IPS-NIHi11 (cell line): ENCODE data around the gene CYSRT1.
"Not testable (repeated sequence)": the region's sequence is repeated elsewhere in the genome, so short reads cannot be mapped to it uniquely, and the experiment has no call there.

ENCODE experiments used
- DNase-seq: peaks from one replicate; pipeline ENCODE4 v3.0.0; 2012; ENCODE audit warnings: mixed read lengths, low spot score

The CYSRT1 gene

GRCh38 chr9:137237759-137238726 lies 13.1 kb downstream of the CYSRT1 start:
- no peak for DNase-seq

GRCh38 chr9:137239541-137240200 lies 14.7 kb downstream of the CYSRT1 start:
- not testable (repeated sequence) for DNase-seq

DNA sequence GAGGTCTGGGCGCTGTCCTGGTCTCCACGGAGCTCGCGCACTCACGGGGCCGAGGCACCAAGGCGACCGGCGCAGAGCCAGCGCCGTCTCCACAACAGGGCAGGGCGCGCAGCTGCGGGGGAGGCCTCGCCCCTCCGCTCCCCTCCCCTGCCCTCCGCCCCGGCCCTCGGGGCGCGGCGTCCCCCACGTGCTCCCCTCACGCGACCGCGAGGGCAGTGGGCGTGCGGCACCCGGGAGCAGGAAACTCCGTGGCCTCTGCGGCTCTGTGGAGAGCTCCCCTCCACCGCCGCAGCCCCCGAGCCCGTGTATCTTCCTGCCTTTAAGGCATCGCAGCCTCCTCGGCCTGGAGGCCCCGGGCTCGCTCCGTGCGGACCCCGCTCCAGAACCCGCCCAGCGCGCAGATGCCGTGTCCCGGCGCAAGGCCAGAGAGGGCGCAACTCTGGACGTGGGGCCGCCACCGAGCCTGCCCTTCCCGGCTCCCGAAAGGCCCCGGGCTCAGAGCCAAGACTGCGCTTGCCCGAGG lies 15.4 kb downstream of the CYSRT1 start:
- no peak for DNase-seq

- DNase-seq = peak; percentile 96
Observed at GRCh38 chr9:137240841-137241489, 16.0 kb downstream of the CYSRT1 start, which contains the start of gene TUBB4B. Gene TUBB4B (plus strand): TSS chr9:137241287. CDS start chr9:137241361, 74 bp downstream.

DNA sequence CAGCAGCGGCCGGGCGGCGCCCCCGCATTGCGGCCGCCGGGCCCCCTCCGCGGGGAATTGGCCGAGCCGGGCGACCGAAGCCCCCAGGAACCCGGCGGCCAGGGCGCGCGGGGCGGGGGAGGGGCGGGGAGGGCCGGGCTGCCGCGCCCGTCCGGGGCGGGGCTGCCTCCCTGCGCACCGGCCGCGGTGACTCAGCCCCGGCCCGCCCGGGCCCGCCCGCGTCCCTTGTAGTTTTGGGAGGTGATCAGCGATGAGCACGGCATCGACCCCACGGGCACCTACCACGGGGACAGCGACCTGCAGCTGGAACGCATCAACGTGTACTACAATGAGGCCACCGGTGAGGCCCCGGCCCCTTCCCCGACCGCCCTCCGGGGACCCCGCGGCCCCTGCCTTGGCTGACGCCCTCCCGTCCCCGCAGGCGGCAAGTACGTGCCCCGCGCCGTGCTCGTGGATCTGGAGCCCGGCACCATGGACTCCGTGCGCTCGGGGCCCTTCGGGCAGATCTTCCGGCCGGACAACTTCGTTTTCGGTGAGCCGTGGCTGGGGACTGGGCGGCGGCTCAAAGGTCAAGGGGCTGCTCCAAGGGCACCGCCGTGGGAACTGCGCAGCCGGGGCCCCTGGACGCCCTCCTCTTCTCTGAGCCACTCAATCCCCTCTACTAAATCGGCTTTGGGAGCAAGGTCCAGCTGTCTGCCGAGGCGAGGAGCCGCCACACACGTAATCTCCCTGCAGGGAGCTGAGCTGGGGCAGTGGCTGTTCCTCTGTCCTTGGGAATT lies 16.7 kb downstream of the CYSRT1 start:
- DNase-seq = peak; percentile 70

- no peak for DNase-seq
Observed at GRCh38 chr9:137242269-137243203, 17.6 kb downstream of the CYSRT1 start.

- not testable (repeated sequence) for DNase-seq
Observed at GRCh38 chr9:137243266-137243625, 18.3 kb downstream of the CYSRT1 start.

GRCh38 chr9:137243626-137244485 lies 18.9 kb downstream of the CYSRT1 start:
- no peak for DNase-seq

DNA sequence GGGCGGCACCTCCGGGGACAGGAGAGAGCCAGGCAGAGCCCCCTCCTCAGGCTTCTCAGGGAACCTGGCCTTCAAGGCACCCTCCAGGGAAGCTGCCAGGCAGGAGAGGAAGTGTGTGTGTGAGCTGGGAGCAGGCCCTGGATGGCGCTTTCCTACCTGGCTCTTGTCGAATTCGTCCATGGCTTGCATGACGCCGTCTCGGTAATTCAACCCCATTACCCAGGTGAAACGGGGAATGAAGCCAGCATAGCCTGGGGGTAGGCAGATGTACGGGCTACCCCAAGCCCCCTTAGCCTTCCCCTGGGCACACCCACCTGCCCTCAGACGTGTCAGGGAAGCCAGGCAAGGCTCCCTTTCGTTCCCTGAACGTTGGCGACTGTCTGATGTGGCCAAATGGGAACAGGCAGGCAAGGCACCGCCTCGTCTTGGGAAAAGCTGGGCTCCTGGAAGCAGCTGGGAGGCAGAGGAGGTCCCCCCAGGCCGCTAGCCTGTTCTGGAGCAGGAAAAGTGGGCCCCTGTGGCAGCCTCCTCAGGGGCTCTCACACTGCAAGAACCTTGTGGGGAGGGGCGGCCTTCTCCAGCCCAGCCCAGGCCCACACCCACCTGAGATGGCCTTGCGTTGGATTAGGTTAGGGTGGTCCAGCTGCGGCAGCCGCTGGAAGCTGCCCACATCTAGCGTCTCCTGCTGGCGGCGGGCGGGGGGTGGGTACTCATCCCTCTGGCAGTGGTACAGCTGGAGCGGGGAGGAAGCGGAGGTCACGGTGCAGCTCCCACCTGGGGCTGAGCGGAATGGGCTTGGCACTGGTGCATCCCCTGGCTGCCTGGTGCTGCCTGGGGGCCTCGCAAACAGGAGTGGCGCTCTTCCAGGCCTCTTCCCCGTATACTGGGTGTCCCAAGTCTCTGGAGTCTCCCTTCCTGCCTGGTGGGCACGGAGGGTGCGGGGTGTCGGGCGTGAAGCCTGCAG lies 19.8 kb downstream of the CYSRT1 start:
- peak; percentile 60 for DNase-seq

GRCh38 chr9:137245450-137246421 lies 20.8 kb downstream of the CYSRT1 start:
- no peak for DNase-seq

DNA sequence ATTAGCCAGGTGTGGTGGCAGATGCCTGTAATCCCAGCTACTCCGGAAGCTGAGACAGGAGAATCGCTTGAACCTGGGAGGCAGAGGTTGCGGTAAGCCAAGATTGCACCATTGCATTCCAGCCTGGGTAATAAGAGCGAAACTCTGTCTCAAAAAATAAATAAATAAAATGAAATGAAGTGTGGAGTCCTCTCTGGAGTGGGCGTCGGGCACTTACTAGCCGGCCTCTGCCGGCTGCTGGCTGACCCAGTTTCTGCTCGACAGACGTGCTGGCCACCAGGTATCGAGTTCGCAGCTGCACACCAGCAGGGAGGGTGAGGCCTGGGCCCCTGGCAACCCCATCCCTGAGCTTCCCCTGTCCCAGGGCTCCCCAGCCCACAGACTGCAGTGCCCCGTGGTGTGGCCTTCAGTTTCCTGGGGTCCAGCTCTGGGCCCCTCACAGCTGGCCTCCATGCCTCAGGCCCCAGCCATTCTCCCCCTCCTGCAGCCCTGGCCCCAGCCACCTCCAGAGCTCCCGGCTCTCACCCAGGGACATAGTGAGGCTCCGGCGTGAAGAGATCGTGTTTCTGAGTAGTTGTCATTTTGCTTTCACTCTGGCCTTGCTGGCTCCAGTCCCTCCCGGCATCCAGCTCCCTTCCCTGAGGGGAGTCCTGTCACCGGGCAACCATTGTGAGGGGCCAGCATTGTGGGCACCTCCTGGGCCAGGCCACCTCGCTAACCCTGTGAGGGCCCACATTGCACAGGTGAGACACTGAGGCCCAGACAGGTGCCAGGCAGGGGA lies 22.4 kb downstream of the CYSRT1 start:
- DNase-seq = no peak

GRCh38 chr9:137247916-137248175 lies 22.9 kb downstream of the CYSRT1 start:
- DNase-seq = no peak

GRCh38 chr9:137250329-137251193 lies 25.6 kb downstream of the CYSRT1 start:
- DNase-seq = no peak

DNA sequence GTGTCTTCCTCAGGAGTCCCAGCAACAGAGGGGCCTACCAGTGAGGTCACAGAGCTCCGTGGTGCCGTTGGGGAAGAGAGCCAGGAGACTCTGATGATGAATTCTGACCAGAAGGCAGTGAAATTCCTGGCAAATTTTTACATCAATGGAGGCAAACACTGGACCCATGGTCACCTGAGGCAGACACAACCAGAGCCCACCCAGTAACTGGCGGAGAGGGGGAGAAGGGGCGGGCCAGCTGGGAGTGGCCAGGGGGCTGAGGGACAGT lies 26.2 kb downstream of the CYSRT1 start, which contains the start of gene STPG3:
STPG3 (plus strand) TSS at position 93 of the 268 bp plus-strand sequence; CDS start at position 94, 1 bp downstream.
- no peak for DNase-seq

DNA sequence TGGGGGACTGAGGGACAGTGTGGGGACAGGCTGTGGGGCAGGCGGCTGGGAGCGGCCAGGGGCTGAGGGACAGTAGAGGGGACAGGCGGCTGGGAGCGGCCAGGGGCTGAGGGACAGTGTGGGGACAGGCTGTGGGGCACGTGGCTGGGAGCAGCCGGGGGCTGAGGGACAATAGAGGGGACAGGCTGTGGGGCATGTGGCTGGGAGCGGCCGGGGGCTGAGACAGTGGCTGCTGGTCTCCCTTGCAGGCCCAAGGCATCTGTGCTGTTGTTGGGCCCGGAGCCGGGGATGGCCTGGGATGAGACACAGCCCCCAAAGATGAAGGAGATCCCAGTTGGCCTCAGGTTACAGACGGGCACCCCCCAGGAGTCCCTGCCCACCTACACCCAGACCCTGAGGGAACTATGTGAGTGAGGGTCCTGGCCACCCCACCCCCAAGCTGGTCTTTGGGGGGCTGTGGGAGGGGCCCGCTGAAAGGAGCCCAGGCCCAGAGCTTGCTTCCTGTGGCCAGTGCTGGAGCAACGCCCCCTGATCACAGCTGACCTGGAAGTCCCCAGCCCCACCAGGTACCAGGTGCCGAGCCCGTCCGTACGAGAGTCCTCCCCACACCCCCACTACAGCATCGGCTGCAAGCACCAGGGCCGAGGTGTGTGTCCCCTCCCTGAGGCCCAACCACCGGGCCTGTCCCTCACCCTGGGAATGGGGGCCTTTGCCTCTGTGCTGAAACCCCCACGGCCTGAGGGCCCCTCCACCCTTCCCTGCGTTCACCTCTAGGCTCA lies 26.7 kb downstream of the CYSRT1 start:
- DNase-seq = no peak
